CD14-positive monocyte (primary cell): Measurements from ENCODE around the gene TDRD7. TPM values are rescaled to one million over a fixed set of nuclear protein-coding genes. Genes with fewer than 3 reads are reported as not detected.

ENCODE experiments used
- DNase-seq, 3 donors: peaks; one replicate each; pipeline ENCODE4 v3.0.0-alpha.2; 2011 to 2022
- H2AFZ ChIP-seq: 2 replicates; pipeline ENCODE4 v1.6.0; 2012; ENCODE audit warnings: mild to moderate bottlenecking, low read depth, low read length, inconsistent platforms; ENCODE audit not compliant: insufficient read depth, poor library complexity, severe bottlenecking
- H3K27ac ChIP-seq, 2 donors: 1 replicate in 1 of 2; 2 replicates in 1 of 2; pipeline ENCODE4 v1.5.1; 2012 to 2013; ENCODE audit warnings: low read length in 2 of 2, control low read depth in 1 of 2, inconsistent platforms in 1 of 2, low read depth in 1 of 2, mild to moderate bottlenecking in 1 of 2
- H3K27me3 ChIP-seq, 2 donors: one replicate each; pipeline versions ENCODE4 v1.6.0 to v1.6.1; 2011 to 2013; ENCODE audit warnings: low read length in 2 of 2; ENCODE audit not compliant: control insufficient read depth in 2 of 2, insufficient read depth in 2 of 2
- H3K36me3 ChIP-seq, 2 donors: replicated peaks in 1 of 2; 1 replicate in 1 of 2; 2 replicates in 1 of 2; pipeline versions ENCODE4 v1.5.1 to v1.6.1; 2012 to 2013; ENCODE audit warnings: low read length in 2 of 2, control low read depth in 1 of 2, inconsistent platforms in 1 of 2, mild to moderate bottlenecking in 1 of 2; ENCODE audit not compliant: insufficient read depth in 2 of 2, control insufficient read depth in 1 of 2
- H3K4me1 ChIP-seq, 2 donors: 1 replicate in 1 of 2; 2 replicates in 1 of 2; pipeline versions ENCODE4 v1.5.1 to v1.6.1; 2012 to 2013; ENCODE audit warnings: low read length in 2 of 2, control low read depth in 1 of 2, inconsistent platforms in 1 of 2, mild to moderate bottlenecking in 1 of 2, moderate library complexity in 1 of 2; ENCODE audit not compliant: insufficient read depth in 2 of 2, control insufficient read depth in 1 of 2
- H3K4me2 ChIP-seq: replicated peaks from 2 replicates; pipeline ENCODE3; 2012; ENCODE audit warnings: low read length, moderate library complexity, mild to moderate bottlenecking; ENCODE audit not compliant: poor library complexity, severe bottlenecking; ENCODE audit errors: extremely low read depth
- H3K4me3 ChIP-seq, 3 experiments: fragments of 200-600 bp in 1 of 3; sonication (generic) in 1 of 3; replicated peaks in 1 of 3; 1 replicate in 2 of 3; 2 replicates in 1 of 3; pipeline ENCODE4 v1.5.1; 2011 to 2013; ENCODE audit warnings: low read length in 3 of 3, mild to moderate bottlenecking in 3 of 3, control low read depth in 2 of 3, low read depth in 2 of 3, inconsistent platforms in 1 of 3, moderate library complexity in 1 of 3
- H3K79me2 ChIP-seq: 2 replicates; pipeline ENCODE4 v1.6.0; 2012; ENCODE audit warnings: mild to moderate bottlenecking, control low read depth, inconsistent platforms, low read length, moderate library complexity; ENCODE audit not compliant: insufficient read depth
- H3K9ac ChIP-seq: 2 replicates; pipeline ENCODE4 v1.6.0; 2017; ENCODE audit warnings: low read length, mild to moderate bottlenecking; ENCODE audit not compliant: insufficient read depth, poor library complexity, severe bottlenecking
- H3K9me3 ChIP-seq, 2 donors: replicated peaks in 1 of 2; 1 replicate in 1 of 2; 2 replicates in 1 of 2; pipeline versions ENCODE4 v1.5.1 to v1.6.1; 2012 to 2013; ENCODE audit warnings: low read length in 2 of 2, control low read depth in 1 of 2; ENCODE audit not compliant: control insufficient read depth in 1 of 2, insufficient read depth in 1 of 2
- H4K20me1 ChIP-seq: 2 replicates; pipeline ENCODE4 v1.6.0; 2012; ENCODE audit warnings: mild to moderate bottlenecking, low read length, control low read depth, moderate library complexity; ENCODE audit not compliant: insufficient read depth
- H3K27ac Mint-ChIP-seq, 7 donors: one replicate each; pipeline ENCODE4 v1.8.0; 2020; ENCODE audit warnings: mild to moderate bottlenecking in 7 of 7, mixed read lengths in 7 of 7, moderate library complexity in 6 of 7, inconsistent platforms in 2 of 7
- H3K27me3 Mint-ChIP-seq, 3 donors: one replicate each; pipeline ENCODE4 v1.8.0; 2021 to 2022; ENCODE audit warnings: low read depth in 3 of 3, mild to moderate bottlenecking in 3 of 3, mixed read lengths in 3 of 3, moderate library complexity in 3 of 3, inconsistent platforms in 1 of 3
- H3K36me3 Mint-ChIP-seq, 2 donors: one replicate each; pipeline ENCODE4 v1.8.0; 2020; ENCODE audit warnings: mixed read lengths in 2 of 2, inconsistent platforms in 1 of 2, mild to moderate bottlenecking in 1 of 2
- H3K4me1 Mint-ChIP-seq: one replicate; pipeline ENCODE4 v1.8.0; 2020; ENCODE audit warnings: mild to moderate bottlenecking, mixed read lengths
- H3K4me3 Mint-ChIP-seq, 2 donors: one replicate each; pipeline ENCODE4 v1.8.0; 2020; ENCODE audit warnings: mild to moderate bottlenecking in 2 of 2, mixed read lengths in 2 of 2, moderate library complexity in 1 of 2
- H3K9me3 Mint-ChIP-seq, 7 donors: one replicate each; pipeline ENCODE4 v1.8.0; 2020 to 2022; ENCODE audit warnings: mixed read lengths in 7 of 7, mild to moderate bottlenecking in 6 of 7, moderate library complexity in 6 of 7, inconsistent platforms in 2 of 7
- WGBS: methylation state at CpG from one replicate; pipeline ENCODE4 v1.1.5; 2013; ENCODE audit warnings: missing lambda C conversion rate; ENCODE audit not compliant: insufficient coverage; 5-methylcytosine and 5-hydroxymethylcytosine counted together
- intact Hi-C, 2 donors: fragments of 100-400 bp; cut with micrococcal nuclease; formaldehyde crosslinking; loops; one replicate each; pipeline versions ENCODE4 v1.15.0 to v1.15.1; 2023
- polyA plus RNA-seq, 3 donors: library from polyadenylated mRNA; depleted of rRNA in 1 of 3; unstranded in 2 of 3; stranded (reverse) in 1 of 3; fragments of 300-500 nt in 2 of 3; fragments of >200 nt in 1 of 3; fragmentation: Illumina TruSeq in 2 of 3; gene quantifications; 1 replicate in 2 of 3; 2 replicates in 1 of 3; pipeline ENCODE4 v1.2.3, GENCODE V29; 2012 to 2021
- TF ChIP-seq, protein P1 (sequence below): fragments of 200-600 bp; IDR thresholded peaks from one replicate; pipeline ENCODE4 v1.8.0; 2022; ENCODE audit warnings: antibody characterized with exemption, mild to moderate bottlenecking

The TDRD7 gene
- polyA plus RNA-seq, 3 donors = 8.1 to 12.0 (median 11.1) TPM

DNA sequence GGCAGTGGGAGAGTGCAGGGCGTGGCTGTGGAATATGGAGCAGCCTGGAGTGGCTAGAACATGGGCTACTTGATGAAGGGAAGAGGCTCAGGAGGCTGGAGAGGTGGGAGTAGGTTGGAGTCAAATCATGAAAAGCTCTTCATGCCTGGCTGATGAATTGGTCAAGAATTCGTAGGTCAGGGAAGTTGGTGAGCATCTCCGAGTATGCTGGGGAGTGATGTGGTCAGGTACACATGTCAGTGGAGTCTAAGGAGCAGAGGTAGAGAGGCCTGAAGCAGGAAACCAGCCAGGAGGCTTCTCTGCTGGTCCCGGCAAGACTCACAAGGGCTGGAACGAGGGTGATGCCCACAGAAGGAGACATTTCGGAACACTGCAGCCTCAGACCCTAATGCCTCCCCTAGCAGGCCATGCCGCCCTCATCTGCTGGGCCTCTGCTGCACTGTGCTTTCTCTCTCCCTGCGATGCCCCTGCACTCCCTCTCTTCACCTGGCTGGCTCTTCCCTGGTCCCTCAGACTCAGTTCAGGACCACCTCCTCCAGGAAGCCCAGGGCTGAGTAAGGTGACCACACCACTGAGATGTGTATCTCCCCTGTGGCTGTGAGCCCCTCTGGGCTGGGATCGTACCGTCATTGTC lies 123.2 kb downstream of the TDRD7 start:
- no peaks in the 10 kb centered on the region for H3K4me1 ChIP-seq
- no peak overlapping the region for H3K4me3 ChIP-seq
- no peak overlapping the region for H2AFZ ChIP-seq
- peaks cover 1 to 4% (median 3%) of the 10 kb centered on the region in 3 donors for H3K27me3 Mint-ChIP-seq
- intact Hi-C loops = no loop called here
- no peaks in the 10 kb centered on the region for H3K4me1 Mint-ChIP-seq
- no peak overlapping the region for H3K27ac ChIP-seq
- H3K27ac Mint-ChIP-seq = no peak overlapping the region
- H3K36me3 ChIP-seq = no peaks in the 10 kb centered on the region
- H3K9me3 Mint-ChIP-seq = peaks cover 0 to 9% (median 3%) of the 10 kb centered on the region in 7 donors
- H3K27me3 ChIP-seq = no peaks in the 10 kb centered on the region
- WGBS = 98% methylated on average over 5 of the region's 10 CpGs
- H4K20me1 ChIP-seq = no peaks in the 10 kb centered on the region
- no peaks in the 10 kb centered on the region for H3K36me3 Mint-ChIP-seq
- H3K9ac ChIP-seq = no peak overlapping the region
- H3K4me3 Mint-ChIP-seq = no peak overlapping the region
- TF ChIP-seq, protein P1, sequence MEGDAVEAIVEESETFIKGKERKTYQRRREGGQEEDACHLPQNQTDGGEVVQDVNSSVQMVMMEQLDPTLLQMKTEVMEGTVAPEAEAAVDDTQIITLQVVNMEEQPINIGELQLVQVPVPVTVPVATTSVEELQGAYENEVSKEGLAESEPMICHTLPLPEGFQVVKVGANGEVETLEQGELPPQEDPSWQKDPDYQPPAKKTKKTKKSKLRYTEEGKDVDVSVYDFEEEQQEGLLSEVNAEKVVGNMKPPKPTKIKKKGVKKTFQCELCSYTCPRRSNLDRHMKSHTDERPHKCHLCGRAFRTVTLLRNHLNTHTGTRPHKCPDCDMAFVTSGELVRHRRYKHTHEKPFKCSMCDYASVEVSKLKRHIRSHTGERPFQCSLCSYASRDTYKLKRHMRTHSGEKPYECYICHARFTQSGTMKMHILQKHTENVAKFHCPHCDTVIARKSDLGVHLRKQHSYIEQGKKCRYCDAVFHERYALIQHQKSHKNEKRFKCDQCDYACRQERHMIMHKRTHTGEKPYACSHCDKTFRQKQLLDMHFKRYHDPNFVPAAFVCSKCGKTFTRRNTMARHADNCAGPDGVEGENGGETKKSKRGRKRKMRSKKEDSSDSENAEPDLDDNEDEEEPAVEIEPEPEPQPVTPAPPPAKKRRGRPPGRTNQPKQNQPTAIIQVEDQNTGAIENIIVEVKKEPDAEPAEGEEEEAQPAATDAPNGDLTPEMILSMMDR = no peak
- no peak overlapping the region for H3K4me2 ChIP-seq
- no peaks in the 10 kb centered on the region for H3K9me3 ChIP-seq
- no peaks in the 10 kb centered on the region for H3K79me2 ChIP-seq
- no peak for DNase-seq

DNA sequence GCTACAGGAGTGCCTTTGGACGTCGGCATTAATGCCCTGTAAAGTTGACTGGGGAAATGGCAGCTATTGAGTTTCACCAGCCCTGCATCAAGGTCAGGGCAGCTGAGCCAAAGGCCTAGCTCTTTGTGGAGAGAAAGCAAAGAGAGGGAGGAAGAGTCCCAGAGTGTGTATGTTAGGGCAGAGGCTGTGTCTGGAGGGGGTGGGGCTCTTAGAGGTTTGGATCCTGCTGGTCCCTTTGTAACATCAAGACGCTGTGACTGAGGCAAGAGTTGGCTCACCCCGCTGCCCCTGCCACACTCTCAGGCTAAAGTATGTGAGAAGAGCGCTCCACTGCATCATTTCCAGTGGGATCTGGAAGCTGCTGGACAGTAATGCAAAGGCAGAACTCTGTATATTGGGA lies 123.9 kb downstream of the TDRD7 start:
- intact Hi-C loops = no loop called here
- no peaks in the 10 kb centered on the region for H3K36me3 Mint-ChIP-seq
- H3K4me1 ChIP-seq = no peaks in the 10 kb centered on the region
- TF ChIP-seq, protein P1 = no peak
- WGBS = 98% methylated on average over 5 of the region's 5 CpGs
- H3K27ac ChIP-seq = no peak overlapping the region
- H3K27ac Mint-ChIP-seq = peak overlapping the region in 1 of 7 donors; percentile 34
- peaks cover 0 to 9% (median 3%) of the 10 kb centered on the region in 7 donors for H3K9me3 Mint-ChIP-seq
- H3K27me3 Mint-ChIP-seq = peaks cover 1 to 3% (median 1%) of the 10 kb centered on the region in 3 donors
- H3K4me3 ChIP-seq = no peak overlapping the region
- no peak overlapping the region for H3K4me2 ChIP-seq
- no peak overlapping the region for H3K9ac ChIP-seq
- H3K79me2 ChIP-seq = no peaks in the 10 kb centered on the region
- no peaks in the 10 kb centered on the region for H3K9me3 ChIP-seq
- H4K20me1 ChIP-seq = no peaks in the 10 kb centered on the region
- H3K36me3 ChIP-seq = no peaks in the 10 kb centered on the region
- H3K27me3 ChIP-seq = no peaks in the 10 kb centered on the region
- no peak overlapping the region for H3K4me3 Mint-ChIP-seq
- no peak overlapping the region for H2AFZ ChIP-seq
- no peak for DNase-seq
- H3K4me1 Mint-ChIP-seq = no peaks in the 10 kb centered on the region
